Immature natural killer cell (primary cell): ENCODE results near the gene FABP3. TPM values are rescaled to one million over a fixed set of nuclear protein-coding genes. Genes with fewer than 3 reads are reported as not detected.
A peak's percentile ranks its signal among the peaks of the same experiment; 100 is the strongest.

Experiments used
- DNase-seq, 3 donors: peaks; one replicate each; pipeline ENCODE4 v3.0.0; 2022; ENCODE audit warnings: mixed read lengths in 1 of 3
- H3K27ac Mint-ChIP-seq, 6 donors: one replicate each; pipeline ENCODE4 v1.8.0; 2020; ENCODE audit warnings: mixed read lengths in 6 of 6, mild to moderate bottlenecking in 5 of 6, inconsistent platforms in 4 of 6, moderate library complexity in 3 of 6
- H3K27me3 Mint-ChIP-seq, 3 donors: one replicate each; pipeline ENCODE4 v1.8.0; 2020 to 2021; ENCODE audit warnings: low read depth in 3 of 3, mild to moderate bottlenecking in 3 of 3, mixed read lengths in 3 of 3, moderate library complexity in 3 of 3, inconsistent platforms in 1 of 3
- H3K36me3 Mint-ChIP-seq, 3 donors: one replicate each; pipeline ENCODE4 v1.8.0; 2020; ENCODE audit warnings: mixed read lengths in 3 of 3, inconsistent platforms in 2 of 3, mild to moderate bottlenecking in 2 of 3
- H3K4me1 Mint-ChIP-seq, 2 donors: one replicate each; pipeline ENCODE4 v1.8.0; 2020; ENCODE audit warnings: inconsistent platforms in 2 of 2, mild to moderate bottlenecking in 2 of 2, mixed read lengths in 2 of 2, moderate library complexity in 1 of 2
- H3K4me3 Mint-ChIP-seq, 5 donors: one replicate each; pipeline ENCODE4 v1.8.0; 2020; ENCODE audit warnings: mild to moderate bottlenecking in 5 of 5, mixed read lengths in 5 of 5, inconsistent platforms in 3 of 5, moderate library complexity in 3 of 5
- H3K9me3 Mint-ChIP-seq, 6 donors: one replicate each; pipeline ENCODE4 v1.8.0; 2020; ENCODE audit warnings: mild to moderate bottlenecking in 6 of 6, mixed read lengths in 6 of 6, inconsistent platforms in 4 of 6, moderate library complexity in 3 of 6
- polyA plus RNA-seq, 3 donors: library from polyadenylated mRNA; unstranded; fragments of 300-500 nt; fragmentation: Illumina TruSeq; gene quantifications; one replicate each; pipeline ENCODE4 v1.2.3, GENCODE V29; 2021

FABP3 gene
- not detected for polyA plus RNA-seq

DNA sequence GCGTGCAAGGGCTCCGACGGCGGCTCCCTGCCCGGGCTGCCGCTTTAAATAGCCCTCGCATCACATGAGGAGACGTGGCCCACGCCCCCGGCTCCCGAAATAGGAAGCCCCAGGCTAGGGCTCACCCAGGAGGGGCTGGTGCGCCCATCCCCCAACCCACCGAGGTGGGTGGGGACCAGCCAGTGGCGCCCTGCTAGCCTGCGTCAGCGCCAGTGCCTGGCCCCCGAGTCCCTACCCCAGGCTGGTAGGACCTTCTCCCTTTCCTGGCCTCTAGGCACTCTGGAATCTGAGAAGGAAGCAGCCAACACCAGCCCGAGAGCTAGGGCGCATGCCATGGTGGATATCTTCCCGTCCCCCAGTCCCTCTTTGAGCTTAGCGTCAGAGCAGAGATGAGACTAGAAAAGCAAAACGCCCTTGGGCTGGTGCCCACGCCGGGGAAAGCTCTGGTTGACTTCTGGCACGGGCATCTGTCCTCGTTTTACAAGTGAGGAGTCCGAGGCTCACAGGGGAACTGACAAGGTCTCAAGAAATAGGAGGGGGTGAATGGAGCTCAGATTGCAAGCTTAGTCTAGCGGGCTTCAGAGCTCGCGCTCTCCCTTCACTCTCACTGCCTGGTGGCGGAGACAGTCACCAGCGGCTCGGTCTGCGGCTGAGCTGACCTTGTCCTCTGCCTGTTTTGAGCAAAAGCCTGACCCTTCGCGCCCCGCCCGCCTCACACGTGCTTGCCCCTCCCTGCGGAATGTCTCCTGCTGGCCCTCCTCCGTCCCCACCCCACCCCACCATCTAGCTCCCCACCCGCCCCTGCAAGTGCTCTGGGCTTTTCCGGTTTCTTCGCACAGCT is at the start of gene FABP3:
TSS of gene FABP3 (minus strand) at position 21 of the 841 bp plus-strand sequence. CDS start 62 bp downstream, outside the sequence.
- peak within 1 kb of the TSS; percentile 82 to 93 (median 91) for H3K4me3 Mint-ChIP-seq
- peaks cover 18% of the 10 kb centered on the region in 2 donors for H3K4me1 Mint-ChIP-seq
- DNase-seq: peak in 2 of 3 donors; percentile 18 to 27
- peak within 1 kb of the TSS; percentile 17 to 82 (median 60) for H3K27ac Mint-ChIP-seq
- H3K9me3 Mint-ChIP-seq: no peaks in the 10 kb centered on the region
- peaks cover 0 to 4% (median 4%) of the 10 kb centered on the region in 3 donors for H3K27me3 Mint-ChIP-seq
- peaks cover 0 to under 1% (median 0%) of the 10 kb centered on the region in 3 donors for H3K36me3 Mint-ChIP-seq

DNA sequence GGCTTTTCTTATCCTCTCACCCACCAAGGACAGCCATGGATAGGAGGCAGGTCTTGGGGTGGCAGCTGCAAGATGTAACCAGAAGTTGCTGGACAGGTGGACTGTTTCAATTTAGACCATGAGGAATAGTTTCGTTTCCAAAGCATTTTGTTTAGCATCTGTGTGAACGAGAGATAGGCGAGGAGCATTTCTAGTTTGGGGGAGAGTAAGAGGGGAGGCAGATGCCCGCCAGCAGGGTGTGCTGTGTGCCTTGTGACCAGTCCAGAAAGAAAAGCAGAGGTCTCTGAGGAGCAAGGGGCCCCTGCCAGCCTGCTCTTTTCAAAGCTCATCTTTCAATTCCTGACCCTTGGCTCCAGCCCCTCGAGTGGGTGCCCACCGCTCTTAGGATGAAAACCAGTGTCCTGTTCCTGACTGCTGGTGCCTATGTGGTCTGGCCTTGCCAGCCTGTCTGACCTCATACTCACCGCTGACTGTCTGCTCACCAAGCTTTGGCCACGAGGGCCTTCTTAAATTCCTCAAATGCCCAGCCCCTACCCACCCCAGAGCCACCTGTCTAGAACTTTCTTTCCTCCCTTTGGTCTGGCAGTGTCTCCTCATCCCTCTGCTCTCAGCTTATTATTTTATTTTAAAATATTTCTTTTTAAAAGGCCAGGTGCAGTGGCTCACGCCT is 48.6 kb upstream of the FABP3 start:
- no peaks in the 10 kb centered on the region for H3K9me3 Mint-ChIP-seq
- H3K36me3 Mint-ChIP-seq: no peaks in the 10 kb centered on the region
- DNase-seq: no peak
- H3K27me3 Mint-ChIP-seq: peaks cover 0 to 8% (median 7%) of the 10 kb centered on the region in 3 donors
- H3K4me1 Mint-ChIP-seq: peaks cover 0 to 4% of the 10 kb centered on the region in 2 donors
- no peak overlapping the region for H3K27ac Mint-ChIP-seq
- H3K4me3 Mint-ChIP-seq: no peak overlapping the region

DNA sequence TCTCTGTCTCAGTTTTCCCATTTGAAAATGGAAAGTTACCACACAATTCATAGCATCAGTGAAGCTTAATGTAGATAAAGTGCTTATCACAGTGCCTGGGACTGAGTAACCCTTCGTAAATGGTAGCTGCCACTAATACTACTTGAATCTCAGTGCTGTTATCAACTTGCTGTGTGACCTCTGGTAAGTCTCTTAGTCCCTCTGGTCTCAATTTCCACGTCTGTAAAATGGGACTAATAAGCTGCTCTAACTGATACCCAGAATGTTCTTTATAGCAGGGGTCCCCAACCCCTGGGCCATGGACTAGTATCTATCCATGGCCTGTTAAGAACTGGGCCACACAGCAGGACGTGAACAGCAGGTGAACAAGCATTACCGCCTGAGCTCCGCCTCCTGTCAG is 47.8 kb upstream of the FABP3 start:
- Mint-ChIP-seq H3K27ac (no peak overlapping the region), H3K36me3 (no peaks in the 10 kb centered on the region), H3K4me3 (no peak overlapping the region), H3K4me1 (peaks cover 0 to 4% of the 10 kb centered on the region in 2 donors), H3K9me3 (no peaks in the 10 kb centered on the region), H3K27me3 (peaks cover 0 to 12% (median 6%) of the 10 kb centered on the region in 3 donors)
- no peak for DNase-seq

DNA sequence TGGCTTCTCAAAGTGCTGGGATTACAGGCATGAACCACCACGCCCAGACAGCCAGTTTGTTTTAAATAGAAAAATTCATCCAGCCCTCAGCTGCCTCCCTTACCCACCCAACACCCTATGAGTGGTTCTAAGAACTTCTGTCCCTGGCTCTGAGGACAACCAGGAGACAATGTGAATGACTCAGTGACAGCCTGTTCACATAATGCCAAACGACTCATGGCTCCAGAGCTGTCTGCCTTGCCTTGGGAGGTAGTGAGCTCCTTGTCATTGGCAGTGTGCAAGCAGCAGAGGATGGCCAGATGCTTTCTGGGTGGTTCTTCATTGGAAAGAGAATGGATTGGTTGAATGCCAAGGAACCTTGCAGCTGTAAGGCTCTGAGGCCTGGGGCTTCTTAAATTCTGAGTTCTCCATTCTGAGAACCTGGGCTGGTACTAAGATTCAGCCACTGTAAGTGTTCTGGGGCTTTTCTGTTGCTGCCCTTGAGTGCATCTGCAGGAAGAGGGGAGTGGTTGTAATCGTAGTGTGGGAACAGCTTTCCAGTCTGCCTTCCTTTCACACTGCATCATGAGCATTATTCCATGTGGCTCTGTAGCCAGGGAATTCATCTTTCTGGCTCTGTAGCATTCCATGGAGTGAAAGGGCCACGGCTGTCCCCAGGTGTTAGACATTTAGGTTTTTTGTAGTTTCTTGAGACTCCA is 45.9 kb upstream of the FABP3 start:
- Mint-ChIP-seq H3K4me3 (no peak overlapping the region), H3K36me3 (peaks cover 0 to under 1% (median under 1%) of the 10 kb centered on the region in 3 donors), H3K27ac (no peak overlapping the region), H3K9me3 (no peaks in the 10 kb centered on the region), H3K4me1 (peaks cover 2 to 9% of the 10 kb centered on the region in 2 donors), H3K27me3 (peaks cover 0 to 11% (median 7%) of the 10 kb centered on the region in 3 donors)
- DNase-seq: no peak

DNA sequence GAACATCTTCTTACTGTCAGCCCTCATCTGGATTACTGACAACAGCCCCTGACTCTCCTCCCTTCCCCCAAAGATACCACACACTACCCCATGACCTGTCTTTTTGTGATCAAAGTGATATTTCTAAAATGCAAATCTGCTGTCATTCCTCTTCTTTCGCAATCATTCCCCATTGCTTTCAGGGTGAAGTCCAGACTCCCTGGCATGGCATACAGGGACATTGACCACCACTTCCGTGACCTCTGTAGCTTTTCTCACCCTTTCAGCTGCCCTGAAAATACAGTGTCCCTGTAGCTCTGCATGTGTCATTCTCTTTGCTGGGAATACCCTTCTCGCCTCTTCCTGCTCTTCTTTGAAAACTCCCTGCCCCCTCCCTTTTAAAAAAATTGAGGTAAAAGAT is 44.3 kb upstream of the FABP3 start:
- Mint-ChIP-seq H3K4me1 (peaks cover 6 to 14% of the 10 kb centered on the region in 2 donors), H3K27me3 (peaks cover 4 to 12% (median 10%) of the 10 kb centered on the region in 3 donors), H3K9me3 (peaks cover 0 to 1% (median 0%) of the 10 kb centered on the region in 6 donors), H3K4me3 (no peak overlapping the region), H3K36me3 (peaks cover 0 to 6% (median 3%) of the 10 kb centered on the region in 3 donors), H3K27ac (no peak overlapping the region)
- no peak for DNase-seq

DNA sequence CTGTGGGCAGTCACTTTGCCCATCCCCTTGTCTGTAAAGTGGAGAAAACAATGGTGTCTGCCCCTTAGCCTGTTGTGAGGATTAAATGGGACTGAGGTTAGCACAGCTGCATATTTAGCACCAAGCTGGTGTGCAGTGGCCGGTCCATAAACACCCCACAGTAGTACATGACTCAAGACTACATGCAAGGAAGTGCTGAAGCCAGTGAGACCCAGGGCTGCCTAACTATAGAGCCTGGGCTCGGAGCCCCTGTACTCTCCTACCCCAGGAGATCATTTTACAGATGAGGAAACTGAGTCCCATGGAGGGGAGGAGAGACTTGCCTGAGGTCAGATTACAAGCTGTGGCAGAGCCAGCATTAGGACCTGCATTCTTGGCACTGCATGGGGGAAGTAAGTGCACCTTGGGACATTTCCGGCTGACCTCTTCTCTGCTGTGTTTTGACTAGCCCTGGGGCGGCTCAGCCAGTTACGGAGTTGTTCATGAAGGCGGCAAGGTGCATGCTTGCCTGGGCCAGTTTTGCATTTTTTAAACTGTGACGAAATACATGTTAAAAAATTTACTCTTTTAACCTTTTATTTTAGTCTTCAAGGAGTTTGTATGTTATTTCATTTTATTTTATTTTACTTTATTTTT is 43.3 kb upstream of the FABP3 start:
- Mint-ChIP-seq H3K36me3 (peaks cover 0 to 7% (median 3%) of the 10 kb centered on the region in 3 donors), H3K27ac (no peak overlapping the region), H3K27me3 (peaks cover 4 to 13% (median 12%) of the 10 kb centered on the region in 3 donors), H3K9me3 (peaks cover 0 to 1% (median 0%) of the 10 kb centered on the region in 6 donors), H3K4me1 (peaks cover 6 to 15% of the 10 kb centered on the region in 2 donors), H3K4me3 (no peak overlapping the region)
- DNase-seq: no peak

DNA sequence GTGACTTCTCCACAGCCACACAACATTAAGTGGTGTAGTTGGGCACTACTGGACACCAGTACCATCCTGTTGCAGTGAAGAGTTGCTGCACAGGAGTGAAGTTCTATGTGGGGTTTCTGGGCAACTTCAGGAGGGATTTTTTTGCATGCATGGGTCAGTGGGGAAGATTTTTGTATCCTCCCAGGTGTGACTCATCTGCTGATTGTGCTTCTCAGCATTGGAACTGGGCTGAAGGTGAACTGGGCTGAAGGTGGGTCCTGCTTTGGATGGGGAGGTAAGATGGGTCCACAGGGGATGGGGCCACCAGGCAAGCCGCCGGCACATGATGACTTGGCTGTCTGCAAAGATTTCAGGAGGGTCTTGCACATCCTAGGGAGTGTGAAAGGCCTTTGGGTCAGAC is 42.8 kb upstream of the FABP3 start:
- peaks cover 0 to 1% (median 0%) of the 10 kb centered on the region in 6 donors for H3K9me3 Mint-ChIP-seq
- H3K4me1 Mint-ChIP-seq: peaks cover 6 to 15% of the 10 kb centered on the region in 2 donors
- no peak overlapping the region for H3K4me3 Mint-ChIP-seq
- H3K27me3 Mint-ChIP-seq: peaks cover 7 to 17% (median 16%) of the 10 kb centered on the region in 3 donors
- H3K27ac Mint-ChIP-seq: no peak overlapping the region
- DNase-seq: no peak
- H3K36me3 Mint-ChIP-seq: peaks cover 0 to 7% (median 3%) of the 10 kb centered on the region in 3 donors

DNA sequence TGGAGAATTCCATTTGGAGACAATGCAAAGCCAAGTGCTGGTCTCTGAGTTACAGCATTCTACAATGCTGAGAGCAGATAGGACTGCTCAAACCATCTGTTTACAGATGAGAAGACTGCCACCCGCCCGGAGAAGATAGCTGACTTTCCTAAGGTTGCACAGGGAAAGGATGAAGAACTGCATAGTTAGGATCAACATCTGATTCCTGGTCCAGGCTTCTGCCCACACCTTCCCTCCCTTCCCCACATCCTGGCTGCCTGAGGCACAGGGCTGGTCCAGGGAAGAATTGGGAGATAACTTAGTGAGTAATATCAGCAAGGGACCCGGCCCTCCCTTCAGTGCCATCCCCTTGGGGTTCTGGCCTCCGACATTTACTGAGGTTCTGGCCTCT is 42.1 kb upstream of the FABP3 start:
- Mint-ChIP-seq H3K4me1 (peaks cover 6 to 15% of the 10 kb centered on the region in 2 donors), H3K27ac (no peak overlapping the region), H3K36me3 (peaks cover 0 to 7% (median 3%) of the 10 kb centered on the region in 3 donors), H3K4me3 (peak overlapping the region in 1 of 5 donors; percentile 43), H3K9me3 (peaks cover 0 to 1% (median 0%) of the 10 kb centered on the region in 6 donors), H3K27me3 (peaks cover 14 to 18% (median 16%) of the 10 kb centered on the region in 3 donors)
- DNase-seq: no peak

DNA sequence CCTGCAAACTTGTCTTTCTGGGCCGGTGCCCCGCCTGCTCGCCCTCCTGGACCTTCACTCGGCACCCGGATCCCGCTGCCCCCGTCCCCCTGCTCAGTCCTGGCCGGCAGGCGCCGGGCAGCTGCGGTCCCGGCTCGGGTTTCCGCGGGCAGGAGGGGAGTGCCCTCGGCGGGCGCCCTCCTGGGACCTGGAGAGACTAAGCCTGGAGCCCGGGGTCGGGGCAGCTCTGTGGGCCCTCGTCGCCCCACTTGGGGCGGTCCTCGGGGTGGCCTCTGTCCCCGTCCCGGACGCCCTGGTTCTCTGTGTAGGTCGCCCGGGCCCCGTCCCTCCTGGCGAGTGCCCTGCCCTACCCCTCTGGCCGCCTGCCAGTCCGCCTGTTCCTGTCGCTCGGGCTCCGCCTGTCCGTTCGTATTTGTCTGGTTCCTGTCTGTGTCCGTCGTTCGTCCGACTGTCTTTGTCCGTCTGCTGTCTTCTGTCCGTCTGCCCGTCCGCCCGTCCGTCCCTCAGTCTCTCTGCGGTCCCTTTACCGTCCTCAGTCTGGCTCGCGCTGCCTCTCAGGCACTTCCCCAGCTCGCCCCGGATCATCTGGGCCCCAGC is 40.6 kb upstream of the FABP3 start:
- H3K36me3 Mint-ChIP-seq: peaks cover 0 to 7% (median 3%) of the 10 kb centered on the region in 3 donors
- peaks cover 14 to 16% (median 14%) of the 10 kb centered on the region in 3 donors for H3K27me3 Mint-ChIP-seq
- H3K4me1 Mint-ChIP-seq: peaks cover 6 to 15% of the 10 kb centered on the region in 2 donors
- no peak for DNase-seq
- peak overlapping the region in 2 of 6 donors; percentile 55 to 74 for H3K27ac Mint-ChIP-seq
- H3K9me3 Mint-ChIP-seq: peaks cover 0 to 1% (median 0%) of the 10 kb centered on the region in 6 donors
- H3K4me3 Mint-ChIP-seq: peak overlapping the region; percentile 82 to 97 (median 90)

DNA sequence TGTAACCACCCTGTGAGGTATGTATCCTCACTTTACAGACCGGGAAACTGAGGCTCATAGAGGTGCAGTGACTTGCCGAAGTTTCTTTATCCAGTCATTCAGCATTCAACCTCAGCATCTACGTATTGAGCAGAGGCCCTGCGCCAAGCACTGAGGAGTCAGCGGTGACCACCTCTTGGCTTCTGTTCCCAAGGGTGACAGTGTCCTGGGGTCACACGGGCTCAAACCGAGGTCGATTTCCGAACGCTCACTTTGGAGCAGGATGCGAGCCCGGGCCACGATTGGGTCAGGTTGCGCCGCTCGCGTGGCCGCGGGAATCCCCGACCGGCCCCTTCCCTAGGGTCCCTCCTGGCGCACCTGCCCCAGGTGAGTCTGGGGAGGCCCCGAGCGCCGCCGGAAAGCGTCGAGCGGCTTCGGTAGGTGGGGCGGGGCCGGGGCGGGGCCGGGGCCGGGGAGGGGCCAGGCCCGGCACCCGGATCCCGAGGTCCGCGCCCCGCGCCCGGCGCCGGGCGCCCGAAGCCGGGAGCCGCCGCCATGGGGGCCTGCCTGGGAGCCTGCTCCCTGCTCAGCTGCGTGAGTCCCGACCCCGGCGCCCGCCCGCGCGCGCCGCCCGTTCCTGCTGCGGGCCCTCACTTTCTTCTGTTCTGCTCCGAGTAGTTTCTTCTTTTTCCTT is 40.0 kb upstream of the FABP3 start, which contains the start of gene SERINC2:
TSS of gene SERINC2 (plus strand) at position 482 of the 673 bp plus-strand sequence. CDS start at position 535, 53 bp downstream.
- H3K27me3 Mint-ChIP-seq: peaks cover 14 to 16% (median 16%) of the 10 kb centered on the region in 3 donors
- no peak for DNase-seq
- peaks cover 6 to 15% of the 10 kb centered on the region in 2 donors for H3K4me1 Mint-ChIP-seq
- peaks cover 0 to 7% (median 3%) of the 10 kb centered on the region in 3 donors for H3K36me3 Mint-ChIP-seq
- H3K4me3 Mint-ChIP-seq: peak within 1 kb of the TSS; percentile 82 to 97 (median 90)
- H3K9me3 Mint-ChIP-seq: peaks cover 0 to 1% (median 0%) of the 10 kb centered on the region in 6 donors
- peak within 1 kb of the TSS in 2 of 6 donors; percentile 55 to 74 for H3K27ac Mint-ChIP-seq

DNA sequence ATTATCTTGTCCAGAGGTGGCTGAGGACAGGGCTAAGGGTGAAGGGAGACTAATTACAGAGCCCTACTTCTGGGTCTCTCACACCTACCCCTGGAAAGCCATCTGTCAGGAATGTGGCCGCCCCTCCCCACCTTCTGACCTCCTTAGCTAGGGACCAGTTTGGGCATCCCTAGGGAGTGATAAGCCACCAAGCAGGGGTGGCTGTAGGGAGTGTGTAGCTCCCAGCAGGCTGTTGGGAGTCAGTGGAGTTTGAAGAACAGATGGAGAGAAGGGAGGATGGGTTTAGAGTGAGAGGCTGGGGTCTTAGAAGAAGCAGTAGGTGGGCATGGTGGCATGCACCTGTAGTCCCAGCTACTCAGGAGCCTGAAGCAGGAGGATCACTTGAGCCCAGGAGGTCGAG is 39.3 kb upstream of the FABP3 start:
- H3K27ac Mint-ChIP-seq: no peak overlapping the region
- H3K4me1 Mint-ChIP-seq: peaks cover 6 to 15% of the 10 kb centered on the region in 2 donors
- peaks cover 0 to 7% (median 3%) of the 10 kb centered on the region in 3 donors for H3K36me3 Mint-ChIP-seq
- H3K4me3 Mint-ChIP-seq: peak overlapping the region; percentile 65 to 83 (median 76)
- no peak for DNase-seq
- H3K9me3 Mint-ChIP-seq: peaks cover 0 to 1% (median 0%) of the 10 kb centered on the region in 6 donors
- H3K27me3 Mint-ChIP-seq: peaks cover 12 to 16% (median 12%) of the 10 kb centered on the region in 3 donors

DNA sequence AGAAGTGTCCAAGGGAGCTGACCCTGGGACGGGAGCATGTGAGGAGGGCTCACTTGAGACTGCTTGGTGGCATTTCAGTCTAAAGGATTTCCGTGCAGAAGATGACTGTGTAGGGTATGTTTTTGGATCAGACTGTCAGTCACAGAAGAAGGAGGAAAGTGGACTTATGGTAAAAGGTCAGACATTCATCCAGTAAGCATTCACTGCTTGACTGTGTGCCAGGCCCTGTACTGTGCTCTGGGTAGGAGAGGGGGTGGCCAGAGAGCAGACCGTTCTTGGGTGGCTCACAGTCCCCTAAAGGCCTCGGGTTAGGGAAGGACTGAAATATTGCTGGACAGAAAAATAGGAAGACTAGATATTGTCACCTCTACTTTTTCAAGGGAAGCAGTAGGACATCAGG is 38.0 kb upstream of the FABP3 start:
- peaks cover 6 to 15% of the 10 kb centered on the region in 2 donors for H3K4me1 Mint-ChIP-seq
- H3K4me3 Mint-ChIP-seq: peak overlapping the region in 1 of 5 donors; percentile 3
- peaks cover 0 to 7% (median 3%) of the 10 kb centered on the region in 3 donors for H3K36me3 Mint-ChIP-seq
- no peak overlapping the region for H3K27ac Mint-ChIP-seq
- peaks cover 9 to 16% (median 12%) of the 10 kb centered on the region in 3 donors for H3K27me3 Mint-ChIP-seq
- no peak for DNase-seq
- peaks cover 0 to 1% (median 0%) of the 10 kb centered on the region in 6 donors for H3K9me3 Mint-ChIP-seq
